BE2C (cell line): ENCODE results near the gene KRT23.

ENCODE experiments used
- DNase-seq: peaks from one replicate; pipeline ENCODE4 v3.0.0-alpha.2; 2020
- H3K27me3 ChIP-seq: fragments of 250-450 bp; sonication (Bioruptor Pico); 2 replicates; pipeline ENCODE4 v1.5.1; 2020; ENCODE audit warnings: mild to moderate bottlenecking
- H3K36me3 ChIP-seq: fragments of 250-450 bp; sonication (Bioruptor Pico); 2 replicates; pipeline ENCODE4 v1.5.1; 2020; ENCODE audit warnings: mild to moderate bottlenecking
- H3K4me1 ChIP-seq: fragments of 250-450 bp; sonication (Bioruptor Pico); 2 replicates; pipeline ENCODE4 v1.5.1; 2020
- H3K4me3 ChIP-seq: 2 replicates; pipeline ENCODE4 v1.5.1; 2011; ENCODE audit warnings: low read depth, low read length
- H3K9me3 ChIP-seq: fragments of 250-450 bp; sonication (Bioruptor Pico); 2 replicates; pipeline ENCODE4 v1.5.1; 2020
- CTCF ChIP-seq: IDR thresholded peaks from 2 replicates; pipeline ENCODE4 v1.5.1; 2012; ENCODE audit warnings: mild to moderate bottlenecking, low read depth, low read length

The KRT23 gene

DNA sequence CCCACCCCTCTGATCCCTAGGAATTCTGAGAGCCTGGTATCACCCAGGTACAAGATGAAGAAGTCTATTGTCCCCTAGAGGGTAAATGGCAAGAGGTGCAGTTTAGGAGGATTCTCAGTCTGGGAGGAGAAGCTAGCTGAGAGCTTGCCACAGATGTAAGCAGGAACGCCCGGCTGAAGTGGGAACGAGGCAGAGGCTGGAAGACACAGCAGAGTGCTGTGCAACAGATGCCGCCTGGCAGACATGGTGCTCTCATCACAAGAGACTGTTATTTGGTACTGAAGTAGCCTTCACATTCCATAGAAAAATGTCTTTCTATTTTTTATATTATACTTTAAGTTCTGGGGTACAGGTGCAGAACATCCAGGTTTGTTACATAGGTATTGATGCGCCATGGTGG lies 32.1 kb downstream of the KRT23 start:
- H3K4me1 ChIP-seq: 0 out of 2 replicates have a peak, but pooled peaks cover 2% of the 10 kb centered on the region

DNA sequence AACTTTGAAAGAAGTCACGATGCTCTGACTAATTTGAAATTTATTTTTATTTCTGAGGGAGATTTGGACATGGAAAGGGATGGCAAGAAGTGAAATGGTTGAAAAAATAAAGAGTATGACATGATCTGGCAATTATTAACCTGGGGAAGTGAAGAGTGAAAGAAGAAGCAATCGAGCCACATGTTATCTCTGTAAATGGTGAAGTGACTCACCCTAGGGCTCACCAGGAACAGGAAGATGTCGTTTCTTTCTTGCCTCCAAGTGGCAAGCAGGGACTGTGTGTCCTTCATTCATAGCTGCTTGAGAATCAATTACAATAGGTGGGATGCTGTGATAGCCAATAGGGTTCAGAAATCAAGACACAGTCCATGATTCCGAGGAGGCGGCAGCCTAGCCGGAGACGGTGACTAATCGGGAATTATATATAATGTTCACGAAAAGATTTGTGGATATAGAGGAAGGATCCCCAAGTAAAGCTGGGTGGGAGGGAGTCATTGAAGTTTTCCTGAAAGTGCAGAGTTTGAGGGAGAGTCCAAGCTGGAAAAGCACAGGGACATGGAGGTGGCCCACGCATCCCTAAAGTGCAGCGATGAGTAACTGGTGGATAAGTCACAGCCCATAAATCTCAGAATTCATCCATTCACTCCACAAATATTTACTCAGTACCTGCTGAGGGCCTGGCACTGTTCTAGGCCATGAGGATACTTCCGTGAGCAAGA lies 34.2 kb downstream of the KRT23 start:
- Histone ChIP-seq H3K4me1 (no peaks in the 10 kb centered on the region), H3K4me3 (no peak overlapping the region), H3K27me3 (peaks cover 65% of the 10 kb centered on the region), H3K9me3 (no peaks in the 10 kb centered on the region), H3K36me3 (no peaks in the 10 kb centered on the region)
- no peak for DNase-seq
- no peak for TF ChIP-seq CTCF

More for the DNA sequence above, 32.1 kb downstream of the KRT23 start:
- Histone ChIP-seq H3K36me3 (no peaks in the 10 kb centered on the region), H3K9me3 (no peaks in the 10 kb centered on the region), H3K27me3 (peaks cover 61% of the 10 kb centered on the region), H3K4me3 (no peak overlapping the region)
- no peak for TF ChIP-seq CTCF
- DNase-seq: no peak

- no peaks in the 10 kb centered on the region for H3K4me1 ChIP-seq
- no peak overlapping the region for H3K4me3 ChIP-seq
- no peak for TF ChIP-seq CTCF
- no peaks in the 10 kb centered on the region for H3K9me3 ChIP-seq
- peaks cover 62% of the 10 kb centered on the region for H3K27me3 ChIP-seq
- no peak for DNase-seq
- H3K36me3 ChIP-seq: no peaks in the 10 kb centered on the region
Measured at GRCh38 chr17:40902498-40902897, 34.9 kb downstream of the KRT23 start.

- no peaks in the 10 kb centered on the region for H3K4me1 ChIP-seq
- H3K27me3 ChIP-seq: peaks cover 63% of the 10 kb centered on the region
- no peak for TF ChIP-seq CTCF
- H3K36me3 ChIP-seq: no peaks in the 10 kb centered on the region
- H3K4me3 ChIP-seq: no peak overlapping the region
- no peak for DNase-seq
- no peaks in the 10 kb centered on the region for H3K9me3 ChIP-seq
Measured at GRCh38 chr17:40901981-40902474, 35.4 kb downstream of the KRT23 start.

GRCh38 chr17:40900809-40901356 lies 36.6 kb downstream of the KRT23 start:
- Histone ChIP-seq H3K36me3 (no peaks in the 10 kb centered on the region), H3K4me3 (no peak overlapping the region), H3K27me3 (peaks cover 61% of the 10 kb centered on the region), H3K4me1 (no peaks in the 10 kb centered on the region), H3K9me3 (no peaks in the 10 kb centered on the region)
- no peak for TF ChIP-seq CTCF
- DNase-seq: no peak

- Histone ChIP-seq H3K4me1 (no peaks in the 10 kb centered on the region), H3K9me3 (no peaks in the 10 kb centered on the region; the same call in 1 of the 2 replicates), H3K27me3 (peaks cover 63% of the 10 kb centered on the region), H3K4me3 (no peak overlapping the region), H3K36me3 (no peaks in the 10 kb centered on the region)
- no peak for DNase-seq
- no peak for TF ChIP-seq CTCF
Measured at GRCh38 chr17:40896916-40897455, 40.5 kb downstream of the KRT23 start.
